ENCODE measurements around the gene MRPL20.

GRCh38 chr1:1403653-1404052 is 3.4 kb downstream of the MRPL20 start:
- no peak for TF ChIP-seq TEAD4 (IDR thresholded peaks at IDR 0.05)
- no peak for TF ChIP-seq NFIC (IDR thresholded peaks at IDR 0.05)

Measured in Ishikawa (cell line).